Epidermal melanocyte (primary cell): Measurements from ENCODE around the gene CACNA1H.

Experiments used
- DNase-seq: peaks from one replicate; pipeline ENCODE4 v3.0.0; 2011; ENCODE audit warnings: low spot score; ENCODE audit not compliant: insufficient read length

CACNA1H gene

GRCh38 chr16:1122398-1122765 is 30.5 kb upstream of the CACNA1H start:
- DNase-seq = no peak

- no peak for DNase-seq
Measured at GRCh38 chr16:1123525-1124230, 29.2 kb upstream of the CACNA1H start.

GRCh38 chr16:1124291-1124690 is 28.6 kb upstream of the CACNA1H start:
- no peak for DNase-seq

GRCh38 chr16:1124795-1125194 is 28.1 kb upstream of the CACNA1H start:
- no peak for DNase-seq

- DNase-seq = no peak
Measured at GRCh38 chr16:1125471-1125870, 27.4 kb upstream of the CACNA1H start.

GRCh38 chr16:1126044-1126443 is 26.9 kb upstream of the CACNA1H start:
- DNase-seq = no peak

GRCh38 chr16:1126586-1126985 is 26.3 kb upstream of the CACNA1H start:
- DNase-seq = no peak

GRCh38 chr16:1127101-1127500 is 25.8 kb upstream of the CACNA1H start:
- no peak for DNase-seq

- DNase-seq = no peak
Measured at GRCh38 chr16:1127971-1128715, 24.8 kb upstream of the CACNA1H start.

GRCh38 chr16:1129106-1129960 is 23.6 kb upstream of the CACNA1H start:
- DNase-seq = no peak

- DNase-seq = no peak
Measured at GRCh38 chr16:1130382-1130781, 22.5 kb upstream of the CACNA1H start.

GRCh38 chr16:1131378-1131994 is 21.4 kb upstream of the CACNA1H start:
- DNase-seq = no peak

- no peak for DNase-seq
Measured at GRCh38 chr16:1132431-1132830, 20.5 kb upstream of the CACNA1H start.

- no peak for DNase-seq
Measured at GRCh38 chr16:1133271-1133670, 19.6 kb upstream of the CACNA1H start.

- DNase-seq = no peak
Measured at GRCh38 chr16:1133810-1134520, 18.9 kb upstream of the CACNA1H start.

GRCh38 chr16:1134776-1135458 is 18.0 kb upstream of the CACNA1H start:
- no peak for DNase-seq

- no peak for DNase-seq
Measured at GRCh38 chr16:1135459-1135825, 17.5 kb upstream of the CACNA1H start.

GRCh38 chr16:1137604-1138003 is 15.3 kb upstream of the CACNA1H start:
- no peak for DNase-seq

- DNase-seq = no peak
Measured at GRCh38 chr16:1140582-1141162, 12.2 kb upstream of the CACNA1H start.

GRCh38 chr16:1141191-1141590 is 11.7 kb upstream of the CACNA1H start:
- no peak for DNase-seq
